GM18867 (cell line): ENCODE results near the gene PLA2G2A.
"Not testable (repeated sequence)": the region's sequence is repeated elsewhere in the genome, so short reads cannot be mapped to it uniquely, and the experiment has no call there.

Experiments
- ATAC-seq: cut with Tn5 transposase; IDR thresholded peaks from one replicate; pipeline ENCODE4 v1.9.1; 2021; ENCODE audit warnings: mild to moderate bottlenecking, moderate library complexity; ENCODE audit not compliant: unreplicated experiment

Gene PLA2G2A, protein sequence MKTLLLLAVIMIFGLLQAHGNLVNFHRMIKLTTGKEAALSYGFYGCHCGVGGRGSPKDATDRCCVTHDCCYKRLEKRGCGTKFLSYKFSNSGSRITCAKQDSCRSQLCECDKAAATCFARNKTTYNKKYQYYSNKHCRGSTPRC

DNA sequence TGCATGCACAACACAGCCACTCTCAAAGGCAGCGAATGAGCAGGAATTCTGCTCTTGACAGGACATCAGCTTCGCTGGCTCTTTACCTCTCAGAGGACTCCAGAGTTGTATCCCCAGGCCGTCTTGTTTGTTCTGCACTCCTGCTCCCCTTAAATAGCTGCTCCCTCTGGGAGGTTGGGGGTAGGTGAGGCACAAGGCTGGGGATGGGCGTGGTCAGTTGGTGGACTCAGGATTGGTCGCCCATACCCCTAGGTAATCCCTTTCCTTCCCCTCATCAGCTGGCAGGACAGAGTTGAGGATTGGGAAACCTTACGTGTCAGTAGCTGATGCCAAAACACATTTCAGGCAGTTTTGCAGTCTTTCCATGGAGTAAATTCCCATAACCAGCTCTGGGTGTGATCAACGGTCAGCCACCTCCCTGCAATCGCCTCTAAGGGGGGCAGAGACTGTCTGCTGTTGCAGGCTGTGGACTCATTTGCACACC is at the start of gene PLA2G2A:
Gene PLA2G2A, minus strand, starts transcription at position 125 of the 484 bp plus-strand sequence. CDS start 845 bp downstream, outside the sequence.
- ATAC-seq: no peak

DNA sequence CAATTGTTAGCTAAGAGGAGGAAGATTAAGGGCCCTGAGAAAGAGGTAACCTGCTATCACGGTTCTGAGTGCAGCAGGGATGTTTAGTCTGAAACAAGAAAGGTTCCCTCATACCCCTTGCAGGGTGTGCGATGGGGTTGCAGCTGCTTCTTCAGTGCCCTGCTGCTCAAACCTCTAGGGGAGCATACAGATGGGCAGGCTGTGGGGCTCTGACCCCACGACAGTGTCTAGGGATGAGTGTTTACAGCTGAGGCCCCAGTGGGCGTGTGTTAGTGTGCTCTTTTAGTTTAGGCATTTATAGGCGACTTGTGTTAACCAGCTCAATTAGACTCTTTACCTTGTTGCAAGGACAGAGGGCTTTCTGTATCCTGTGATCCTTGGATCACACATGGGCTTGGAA is 49.3 kb upstream of the PLA2G2A start:
- ATAC-seq: no peak

DNA sequence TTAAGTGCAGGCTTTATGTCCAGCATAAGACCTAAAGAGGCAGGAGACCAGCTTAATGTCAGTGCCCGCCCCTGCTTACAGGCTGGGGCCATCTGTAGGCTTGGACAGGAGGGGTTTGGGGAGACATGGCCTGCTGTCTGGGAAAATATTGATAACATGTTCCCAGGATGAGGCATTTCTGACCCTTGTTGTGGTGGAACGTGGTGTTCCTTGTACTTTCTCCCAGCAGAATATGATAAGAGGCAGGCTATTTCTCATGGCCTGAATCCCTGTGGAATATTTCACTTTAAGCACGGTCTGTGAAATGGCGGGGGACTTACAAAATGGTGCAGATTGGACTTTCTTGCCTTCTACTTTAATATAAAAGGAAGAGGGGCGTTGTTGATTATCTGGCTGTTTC is 48.7 kb upstream of the PLA2G2A start:
- ATAC-seq: no peak

DNA sequence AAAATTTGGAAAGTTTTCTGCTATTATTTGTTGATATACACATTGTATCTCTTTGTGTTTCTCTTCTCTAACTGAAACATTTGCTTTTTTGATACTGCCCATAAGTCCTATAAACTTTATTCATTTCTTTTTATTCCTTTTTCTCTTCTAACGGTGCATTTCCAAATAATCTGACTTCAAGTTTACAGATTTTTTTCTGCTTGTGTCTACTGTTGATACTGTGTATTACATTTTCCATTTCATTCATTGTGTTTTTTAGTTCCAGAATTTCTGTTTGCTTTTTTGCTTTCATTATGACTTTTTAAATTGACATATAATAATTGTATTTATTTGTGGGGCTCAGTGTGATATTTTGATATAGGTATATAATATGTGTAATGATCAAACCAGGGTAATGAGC is 38.3 kb upstream of the PLA2G2A start:
- ATAC-seq: no peak

DNA sequence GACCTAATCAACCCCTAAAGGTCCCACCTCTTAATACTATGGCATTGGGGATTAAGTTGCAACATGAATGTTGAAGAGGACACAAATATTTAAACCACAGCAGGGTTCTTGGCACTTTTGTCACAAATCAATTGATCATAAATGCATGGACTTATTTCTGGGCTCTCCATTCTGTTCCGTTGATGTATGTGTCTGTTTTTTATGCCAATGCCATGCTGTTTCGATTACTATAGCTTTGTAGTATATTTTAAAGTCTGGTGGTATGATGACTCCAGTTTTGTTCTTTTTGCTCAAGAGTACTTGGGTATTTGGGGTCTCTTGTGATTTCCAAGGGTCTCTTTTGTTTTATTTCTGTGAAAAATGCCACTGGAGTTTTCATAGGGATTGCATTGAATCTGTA is 34.7 kb upstream of the PLA2G2A start:
- ATAC-seq: no peak

DNA sequence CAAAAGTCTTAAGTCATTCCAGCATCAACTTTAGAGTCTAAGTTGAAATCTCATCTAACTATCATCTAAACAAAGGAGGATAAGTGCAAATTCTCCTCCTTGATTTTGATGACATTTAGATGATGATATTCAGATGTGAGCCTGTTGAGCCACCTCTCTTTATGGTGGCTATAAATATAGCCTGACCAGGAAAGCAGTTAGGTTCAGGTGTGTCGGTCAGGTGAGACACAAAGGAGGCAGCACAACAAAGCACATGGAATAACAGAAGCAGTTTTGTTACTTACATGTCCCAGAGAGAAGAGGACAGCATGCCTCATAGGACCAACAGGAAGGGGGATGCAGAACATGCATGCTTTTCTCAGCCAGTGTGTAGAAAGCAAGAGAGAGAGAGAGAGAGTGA is 30.6 kb upstream of the PLA2G2A start:
- ATAC-seq: no peak

DNA sequence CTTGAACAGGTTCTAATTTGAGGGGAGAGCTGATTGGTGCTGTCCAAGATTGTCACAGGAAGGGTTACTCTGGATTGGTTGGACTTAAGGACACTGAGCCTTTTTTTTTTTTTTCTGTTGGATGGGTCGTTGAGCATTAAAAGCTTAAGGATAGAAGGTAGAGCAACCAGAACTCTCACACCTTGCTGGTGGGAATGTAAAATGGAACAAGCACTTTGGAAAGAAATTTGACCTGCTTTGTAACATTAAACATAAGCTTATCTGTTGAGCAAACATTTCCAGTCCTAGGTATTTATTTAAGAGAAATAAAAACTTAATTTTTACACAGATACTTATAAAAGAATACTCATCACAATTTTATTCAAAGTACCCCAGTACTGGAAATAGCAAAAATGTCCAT is 29.8 kb upstream of the PLA2G2A start:
- no peak for ATAC-seq

DNA sequence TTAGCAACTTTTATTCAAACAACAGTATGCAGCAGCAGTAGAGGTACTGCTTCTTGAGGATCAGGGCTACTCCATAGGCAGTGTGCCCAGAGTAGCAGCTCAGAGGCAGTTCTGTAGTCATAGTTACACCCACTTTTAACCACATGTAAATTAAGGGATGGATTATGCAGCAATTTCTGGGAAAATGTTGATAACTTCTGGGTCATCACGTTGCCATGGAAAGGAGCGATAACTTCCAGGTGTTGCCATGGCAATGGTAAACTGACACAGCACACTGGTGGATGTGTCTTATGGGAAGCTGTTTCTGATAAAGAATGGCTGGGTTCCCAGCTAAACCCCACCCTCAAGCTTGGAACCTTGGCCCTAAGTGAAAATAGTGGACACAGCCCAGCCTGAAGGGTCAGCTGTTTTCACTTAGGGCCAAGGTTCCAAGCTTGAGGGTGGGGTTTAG is 29.0 kb upstream of the PLA2G2A start:
- ATAC-seq: no peak

DNA sequence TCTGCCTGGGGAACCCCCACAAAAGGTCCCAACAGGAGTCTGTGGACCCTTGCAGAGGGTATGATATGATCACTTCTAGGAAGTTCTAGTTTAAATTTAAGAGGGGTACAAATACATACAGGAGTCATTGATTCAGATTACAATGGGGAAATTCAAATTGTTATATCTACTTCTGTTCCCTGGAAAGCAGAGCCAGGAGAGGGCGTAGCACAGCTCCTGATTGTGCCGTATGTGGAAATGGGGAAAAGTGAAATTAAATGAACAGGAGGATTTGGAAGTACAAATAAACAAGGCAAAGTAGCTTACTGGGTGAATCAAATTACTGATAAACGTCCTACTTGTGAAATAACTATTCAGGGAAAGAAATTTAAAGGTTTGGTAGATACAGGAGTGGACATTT is 19.4 kb upstream of the PLA2G2A start:
- ATAC-seq: not testable (repeated sequence)

DNA sequence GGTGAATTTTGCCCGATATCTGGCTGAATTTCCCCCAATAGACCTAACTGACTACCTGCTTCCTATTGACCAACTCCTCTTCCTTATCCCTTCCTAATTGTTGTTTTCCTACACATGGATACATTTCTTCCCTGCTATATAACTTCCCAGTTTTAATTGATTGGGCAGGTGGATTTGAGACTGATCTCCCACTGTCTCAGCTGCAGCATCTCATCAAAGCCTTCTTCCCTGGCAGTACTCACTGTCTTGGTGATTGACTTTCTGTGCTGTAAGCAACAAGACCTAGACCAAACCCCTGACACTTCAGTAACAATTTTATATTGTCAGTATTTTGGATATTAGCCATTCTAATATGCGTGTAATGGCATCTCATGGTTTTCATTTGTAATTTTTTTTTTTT is 11.3 kb upstream of the PLA2G2A start:
- no peak for ATAC-seq

DNA sequence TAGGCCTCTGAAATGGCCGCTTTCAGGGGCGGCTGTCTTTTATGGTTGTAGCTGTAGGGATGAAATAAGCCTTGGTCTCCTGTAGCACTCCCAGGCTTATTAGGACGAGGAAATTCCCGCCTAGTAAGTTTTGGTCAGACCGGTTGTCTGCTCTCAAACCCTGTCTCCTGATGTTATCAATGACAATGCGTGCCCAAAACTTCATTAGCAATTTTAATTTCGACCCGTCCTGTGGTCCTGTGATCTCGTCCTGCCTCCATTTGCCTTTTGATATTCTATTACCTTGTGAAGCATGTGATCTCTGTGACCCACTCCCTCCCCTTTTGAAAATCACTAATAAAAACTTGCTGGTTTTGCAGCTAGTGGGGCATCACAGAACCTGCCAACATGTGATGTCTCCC is 10.8 kb upstream of the PLA2G2A start:
- ATAC-seq: not testable (repeated sequence)

DNA sequence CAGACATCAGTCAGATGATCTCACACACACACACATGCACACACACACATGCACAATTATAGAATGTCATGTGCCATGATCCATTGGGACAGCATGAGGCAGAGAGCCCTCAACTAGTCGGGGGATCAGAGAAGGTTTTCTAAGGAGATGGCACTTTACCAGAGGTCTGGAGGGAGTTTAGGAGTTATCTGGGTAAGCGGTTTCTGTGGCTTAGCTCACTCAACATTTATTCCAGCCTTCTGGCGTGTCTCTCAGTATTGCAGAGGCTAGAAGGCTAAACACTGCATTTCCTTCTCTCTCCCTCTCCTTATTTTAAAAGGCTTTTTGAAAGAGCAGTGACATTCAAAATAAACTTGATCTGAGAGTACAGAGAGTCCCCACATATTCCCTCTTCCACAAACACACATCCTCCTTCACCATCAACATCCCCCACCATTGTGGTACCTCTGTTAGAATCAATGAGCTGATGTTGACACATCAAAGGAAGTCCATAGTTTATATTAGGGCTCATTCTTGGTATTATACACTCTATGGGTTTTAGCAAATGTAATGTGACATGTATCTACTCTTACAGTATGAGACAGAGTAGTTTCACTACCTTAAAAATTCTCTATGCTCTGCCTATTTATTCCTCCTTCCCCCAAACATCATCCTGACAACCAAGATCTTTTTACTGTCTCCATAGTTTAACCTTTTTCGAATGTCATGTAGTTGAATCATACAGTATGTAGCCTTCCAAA is 9.0 kb upstream of the PLA2G2A start:
- ATAC-seq: no peak

DNA sequence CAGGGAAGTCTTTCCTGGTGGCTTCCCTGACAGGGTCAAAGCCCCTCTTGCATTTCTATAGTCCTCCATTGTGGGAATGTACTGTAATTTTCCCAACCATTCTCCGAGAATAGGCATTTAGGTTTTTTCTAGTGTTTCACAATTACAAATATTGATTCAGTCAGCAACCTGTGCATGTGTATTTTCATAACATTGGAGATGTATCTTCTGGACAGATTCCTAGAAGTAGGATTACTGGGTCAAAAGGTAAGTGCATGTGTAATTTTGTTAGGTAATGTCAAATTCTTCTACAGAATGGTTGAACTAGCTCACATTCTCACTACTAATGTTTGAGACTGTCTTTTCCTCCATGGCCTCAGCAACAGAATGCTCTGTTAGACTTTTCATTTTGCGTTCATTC is 8.3 kb upstream of the PLA2G2A start:
- no peak for ATAC-seq

DNA sequence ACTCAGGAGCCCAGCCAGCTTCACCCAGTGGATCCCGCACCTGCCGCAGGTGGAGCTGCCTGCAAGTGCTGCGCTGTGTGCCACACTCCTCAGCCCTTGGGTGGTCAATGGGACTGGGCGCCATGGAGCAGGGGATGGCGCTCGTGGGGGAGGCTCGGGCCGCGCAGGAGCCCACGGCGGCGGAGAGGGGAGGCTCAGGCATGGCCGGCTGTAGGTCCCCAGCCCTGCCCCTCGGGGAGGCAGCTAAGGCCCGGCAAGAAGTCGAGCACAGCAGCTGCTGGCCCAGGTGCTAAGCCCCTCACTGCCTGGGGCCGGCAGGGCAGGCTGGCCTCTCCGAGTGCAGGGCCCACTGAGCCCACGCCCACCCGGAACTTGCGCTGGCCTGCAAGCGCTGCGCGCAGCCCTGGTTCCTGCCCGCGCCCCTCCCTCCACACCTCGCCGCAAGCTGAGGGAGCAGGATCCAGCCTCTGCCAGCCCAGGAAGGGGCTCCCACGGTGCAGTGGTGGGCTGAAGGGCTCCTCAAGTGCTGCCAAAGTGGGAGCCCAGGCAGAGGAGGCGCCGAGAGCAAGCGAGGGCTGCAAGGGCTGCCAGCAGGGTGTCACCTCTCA is 5.1 kb upstream of the PLA2G2A start:
- not testable (repeated sequence) for ATAC-seq

DNA sequence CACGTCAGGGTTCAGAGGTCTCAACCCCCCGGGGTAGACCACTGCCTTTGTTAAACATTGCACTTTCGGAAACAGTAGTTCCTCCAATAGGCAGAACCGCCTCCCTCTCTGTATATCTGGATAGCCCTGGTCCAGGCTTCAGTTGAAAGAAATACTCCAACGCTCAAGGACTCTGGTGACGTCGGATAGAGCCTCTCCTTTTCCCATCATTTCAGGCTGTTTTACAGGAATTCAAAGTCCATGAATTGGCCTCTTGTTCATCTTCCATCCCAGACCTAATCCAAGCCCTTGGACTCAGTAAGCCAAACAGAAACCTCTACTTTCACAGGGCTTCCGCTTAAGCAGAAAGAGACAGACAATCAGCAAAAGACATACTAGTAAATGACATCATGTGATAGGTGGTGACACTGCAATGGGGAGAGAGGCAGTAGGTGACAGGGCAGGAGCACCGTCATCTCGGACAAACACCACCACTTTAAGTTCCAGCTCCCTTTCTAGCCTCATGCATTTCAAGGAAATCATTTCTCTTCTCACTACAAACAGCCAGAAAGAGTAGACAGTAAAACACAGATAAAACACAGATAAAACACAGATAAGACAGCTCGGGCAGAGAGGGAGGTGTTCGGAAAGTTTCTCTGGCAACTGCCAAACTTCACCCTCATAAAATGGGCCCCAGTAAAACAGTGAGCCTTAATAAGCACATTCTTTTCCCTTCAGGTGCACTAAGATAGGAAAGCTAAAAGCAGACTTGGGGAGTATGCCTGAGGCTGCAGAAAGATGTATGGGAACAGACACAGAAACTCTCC is 2.3 kb upstream of the PLA2G2A start:
- ATAC-seq: no peak

DNA sequence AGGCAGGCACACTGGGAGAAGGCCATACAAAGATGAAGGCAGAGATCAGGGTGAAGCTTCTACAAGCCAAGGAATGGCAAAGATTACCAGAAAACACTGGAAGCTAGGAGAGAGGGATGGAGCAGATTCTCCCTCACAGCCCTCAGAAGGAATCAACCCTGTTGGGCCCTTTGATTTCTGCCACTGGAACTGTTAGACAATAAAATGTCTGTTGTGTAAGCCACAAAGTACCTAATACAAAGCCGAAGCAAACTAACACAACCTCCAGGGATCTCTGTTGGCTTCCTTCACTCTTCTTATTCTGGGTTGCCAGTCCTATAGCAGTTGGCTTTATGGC is 1.7 kb upstream of the PLA2G2A start:
- ATAC-seq: no peak

DNA sequence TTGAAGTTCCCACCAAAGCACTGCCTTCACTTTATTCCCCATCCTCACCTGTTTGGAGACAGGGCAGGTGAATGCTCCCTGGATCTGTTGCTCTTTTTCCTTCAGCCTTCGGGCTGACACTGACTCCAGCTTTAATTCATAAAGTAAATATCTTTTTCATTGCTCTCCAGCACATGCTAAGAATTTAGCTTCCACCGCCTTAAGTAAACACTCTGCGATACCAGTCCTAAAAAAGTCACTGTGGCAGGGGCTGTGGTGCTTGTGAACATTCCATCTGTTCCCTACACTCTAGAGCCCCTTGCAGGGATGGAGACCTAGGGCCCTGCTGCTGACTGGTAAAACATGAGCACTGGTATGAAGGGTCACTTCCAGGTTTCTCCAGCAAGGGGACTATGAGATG is 896 bp upstream of the PLA2G2A start:
- ATAC-seq: no peak

DNA sequence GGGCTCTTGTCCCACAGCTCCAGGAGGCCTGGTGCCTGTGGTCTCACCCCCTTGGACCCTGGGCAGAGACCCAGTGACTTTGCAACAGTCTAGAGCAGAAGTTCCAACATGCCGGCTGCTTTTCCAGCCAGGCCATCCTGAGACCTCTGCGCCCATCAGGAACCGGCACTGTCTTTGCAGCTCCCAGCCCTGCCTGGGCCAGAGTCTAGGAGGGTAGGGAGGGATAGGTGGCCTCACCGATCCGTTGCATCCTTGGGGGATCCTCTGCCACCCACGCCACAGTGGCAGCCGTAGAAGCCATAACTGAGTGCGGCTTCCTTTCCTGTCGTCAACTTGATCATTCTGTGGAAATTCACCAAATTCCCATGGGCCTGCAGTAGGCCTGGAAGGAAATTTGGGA is 1.3 kb downstream of the PLA2G2A start:
- ATAC-seq: no peak

DNA sequence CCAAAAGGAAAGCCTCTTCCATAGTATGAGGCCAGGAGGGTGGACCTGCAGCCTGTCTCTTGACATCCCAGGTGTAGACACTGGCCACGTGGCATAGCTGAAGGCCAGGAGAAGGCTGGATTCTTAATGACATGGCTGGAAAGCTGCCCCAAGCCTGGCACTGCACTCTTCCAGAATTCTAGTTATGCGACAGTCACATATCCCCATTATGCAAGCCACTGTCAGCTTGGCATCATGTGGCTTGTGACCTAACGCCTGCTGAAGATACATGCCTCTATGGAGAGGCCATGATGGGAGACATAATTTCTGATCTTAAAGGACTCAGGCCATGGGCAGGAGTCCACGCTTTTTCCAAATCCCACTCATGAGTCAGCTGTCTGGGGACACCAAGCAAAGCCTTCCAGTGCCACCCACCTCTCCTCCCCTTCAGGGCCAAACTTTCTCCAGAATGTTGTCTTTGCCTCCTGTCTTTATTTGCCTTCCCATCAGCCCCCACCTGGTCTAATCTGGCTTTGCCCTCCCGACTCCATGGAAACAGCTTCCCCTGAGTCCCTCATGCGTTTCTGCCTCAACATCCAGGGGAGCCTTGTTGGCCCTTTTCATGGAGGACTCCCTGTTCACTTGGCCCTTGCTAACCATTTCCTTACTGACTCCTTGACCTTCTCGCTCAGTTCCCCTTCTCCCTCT is 3.0 kb downstream of the PLA2G2A start:
- ATAC-seq: no peak

DNA sequence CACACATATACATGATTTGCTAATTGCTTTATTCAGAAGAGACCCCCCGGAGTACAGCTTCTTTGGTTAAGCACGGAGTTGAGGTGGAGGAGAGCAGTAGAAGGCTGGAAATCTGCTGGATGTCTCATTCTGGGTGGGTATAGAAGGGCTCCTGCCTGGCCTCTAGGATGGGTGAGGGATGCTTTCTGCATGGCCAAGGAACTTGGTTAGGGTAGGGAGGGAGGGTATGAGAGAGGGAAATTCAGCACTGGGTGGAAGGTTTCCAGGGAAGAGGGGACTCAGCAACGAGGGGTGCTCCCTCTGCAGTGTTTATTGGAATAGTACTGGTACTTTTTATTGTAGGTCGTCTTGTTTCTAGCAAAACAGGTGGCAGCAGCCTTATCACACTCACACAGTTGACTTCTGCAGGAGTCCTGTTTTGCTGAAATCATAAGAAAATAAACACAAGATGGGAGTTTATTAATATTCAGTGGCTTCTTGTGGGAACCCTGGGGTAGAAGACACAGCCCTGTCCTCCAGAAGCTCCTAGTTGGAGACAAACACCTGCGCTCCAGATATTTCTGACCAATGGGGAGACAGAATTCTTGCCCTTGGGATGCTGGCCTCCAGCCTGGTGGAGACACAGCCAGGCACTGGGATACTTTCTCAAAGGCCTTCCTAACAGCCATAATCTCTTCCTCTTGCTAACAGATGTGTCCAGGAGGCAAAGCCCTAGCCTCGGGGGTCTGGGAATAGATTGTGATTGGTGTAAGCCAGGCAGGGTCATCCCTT is 3.8 kb downstream of the PLA2G2A start:
- ATAC-seq: no peak
